NCI-H187 treated with DMSO at 0.1 percent for 48 hours (cell line): ENCODE data around the gene IGSF3.

ENCODE experiments used
- DNase-seq: peaks from one replicate; lab custom pipeline; 2025; lab: John Stamatoyannopoulos, UW

Gene IGSF3

GRCh38 chr1:116686723-116687352 lies 19.3 kb upstream of the IGSF3 start:
- no peak for DNase-seq

- no peak for DNase-seq
Measured at GRCh38 chr1:116686175-116686574, 18.6 kb upstream of the IGSF3 start.

- no peak for DNase-seq
Measured at GRCh38 chr1:116684575-116684974, 17.0 kb upstream of the IGSF3 start.

GRCh38 chr1:116682641-116683221 lies 15.2 kb upstream of the IGSF3 start:
- DNase-seq, result no peak

DNA sequence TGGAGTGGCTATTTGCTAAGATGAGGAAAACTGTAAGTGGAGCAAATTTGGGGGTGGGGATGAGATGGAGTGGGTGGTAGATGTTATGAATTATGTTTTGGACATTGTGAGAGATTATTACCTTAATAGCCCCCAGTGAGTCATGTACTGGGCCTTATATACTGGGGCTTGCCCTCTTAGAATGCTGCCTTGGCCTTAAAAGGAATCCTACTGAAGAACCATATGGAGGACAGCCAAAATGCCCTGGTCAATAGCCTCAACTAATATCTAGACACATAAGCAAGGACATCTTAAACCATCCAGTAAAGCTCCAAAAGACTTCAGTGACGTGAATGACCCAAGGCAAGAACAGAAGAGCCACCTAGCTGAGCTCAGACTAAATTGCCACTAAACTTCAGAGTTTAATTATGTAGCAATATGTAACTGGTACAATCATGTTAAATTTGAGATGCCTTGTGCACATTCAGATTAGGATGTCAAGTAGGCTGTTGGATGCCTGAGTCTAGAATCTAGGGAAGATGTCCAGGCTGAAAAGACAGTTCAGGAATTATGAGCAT lies 13.9 kb upstream of the IGSF3 start:
- DNase-seq, result no peak

DNA sequence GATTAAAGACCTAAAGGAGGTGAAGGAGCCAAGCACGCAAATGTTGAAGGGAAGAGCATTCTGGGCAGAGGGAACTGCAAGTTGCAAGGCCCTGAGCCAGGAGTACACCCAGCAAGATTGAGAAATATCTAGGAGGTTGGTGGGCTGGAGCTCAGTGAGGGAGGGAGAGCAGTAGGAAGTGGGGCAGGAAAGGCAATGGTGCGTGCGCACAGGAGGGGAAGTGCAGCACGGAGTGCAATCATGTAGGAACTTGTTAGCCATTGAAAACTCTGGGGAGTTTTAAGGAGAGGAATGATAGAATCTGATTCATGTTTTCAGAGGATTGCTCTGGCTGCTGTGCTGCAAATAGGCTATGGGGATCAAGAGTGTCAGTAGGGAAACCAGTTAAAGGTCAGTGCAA lies 13.2 kb upstream of the IGSF3 start:
- DNase-seq, result no peak

- DNase-seq, result no peak
Measured at GRCh38 chr1:116679828-116680628, 12.5 kb upstream of the IGSF3 start.

GRCh38 chr1:116679091-116679827 lies 11.7 kb upstream of the IGSF3 start:
- DNase-seq, result no peak

DNA sequence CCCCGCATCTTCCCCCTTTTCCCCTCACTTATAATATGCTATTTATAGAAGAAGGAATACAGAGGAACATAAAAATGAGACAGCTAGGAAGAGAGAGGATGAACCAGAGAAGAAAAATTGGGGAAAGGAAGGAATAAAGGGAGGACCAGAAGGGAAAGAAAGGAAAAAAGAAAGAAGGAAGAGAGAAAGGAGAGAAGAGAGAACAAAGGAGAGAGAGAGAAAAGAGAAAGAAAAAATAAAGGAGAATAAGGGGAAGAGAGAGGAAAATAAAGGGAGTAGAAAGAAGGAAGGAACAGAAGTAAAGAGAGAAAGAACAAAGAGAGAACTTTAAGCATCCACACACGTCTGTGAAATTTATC lies 11.2 kb upstream of the IGSF3 start:
- no peak for DNase-seq

DNA sequence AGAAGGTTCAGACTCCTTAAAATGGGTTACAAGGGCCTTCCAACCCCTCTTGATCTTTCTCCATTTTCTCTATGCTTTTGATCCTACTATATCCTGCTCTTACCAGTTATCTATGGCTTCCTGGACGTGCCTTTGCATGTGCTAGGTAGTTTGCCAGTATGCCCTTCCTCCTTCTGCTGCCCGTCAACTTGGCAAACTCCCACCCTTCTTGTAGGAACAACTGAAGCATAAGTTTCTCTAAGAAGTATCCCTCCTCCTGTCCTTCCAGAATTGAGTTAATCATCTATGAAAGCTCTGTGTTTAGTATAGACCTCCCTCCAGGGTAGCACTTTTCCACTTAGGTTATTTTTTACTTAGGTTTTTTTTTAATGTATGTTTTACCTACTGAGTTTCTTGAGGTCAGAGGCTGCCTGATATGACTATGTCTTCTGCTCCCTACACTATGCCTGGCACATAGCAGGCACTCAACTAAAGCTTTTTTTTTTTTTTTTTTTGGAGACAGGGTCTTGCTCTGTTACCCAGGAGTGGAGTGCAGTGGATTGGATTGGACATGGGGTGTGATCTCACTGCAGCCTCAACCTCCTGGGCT lies 10.0 kb upstream of the IGSF3 start:
- DNase-seq, result no peak

- DNase-seq, result no peak
Measured at GRCh38 chr1:116676291-116676690, 8.8 kb upstream of the IGSF3 start.

- DNase-seq, result no peak
Measured at GRCh38 chr1:116674751-116675150, 7.2 kb upstream of the IGSF3 start.

DNA sequence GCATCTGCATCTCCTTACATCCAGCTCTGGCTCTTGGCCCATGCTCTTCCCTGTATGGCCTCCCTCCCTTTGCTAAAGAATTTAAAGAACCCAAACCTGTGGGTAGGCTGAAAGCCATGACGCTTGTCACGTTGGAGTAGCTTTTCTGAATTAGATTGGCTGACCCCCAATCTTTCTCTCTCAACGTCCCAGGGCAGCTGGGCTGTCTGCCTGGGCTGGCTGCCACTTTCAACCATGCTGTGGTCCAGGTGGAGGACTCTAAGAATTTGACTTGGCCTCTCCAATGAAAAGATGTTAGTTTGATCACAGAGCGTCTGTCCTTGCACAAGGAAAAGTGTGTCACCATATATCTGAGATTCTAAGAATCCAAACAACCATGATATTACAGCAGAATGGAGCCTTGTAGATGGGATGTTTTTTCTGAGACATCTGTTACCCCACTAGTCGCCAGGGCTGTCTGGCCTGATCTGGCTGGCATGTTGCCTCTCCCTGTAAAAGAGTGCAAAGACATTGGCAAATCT lies 6.5 kb upstream of the IGSF3 start:
- no peak for DNase-seq

DNA sequence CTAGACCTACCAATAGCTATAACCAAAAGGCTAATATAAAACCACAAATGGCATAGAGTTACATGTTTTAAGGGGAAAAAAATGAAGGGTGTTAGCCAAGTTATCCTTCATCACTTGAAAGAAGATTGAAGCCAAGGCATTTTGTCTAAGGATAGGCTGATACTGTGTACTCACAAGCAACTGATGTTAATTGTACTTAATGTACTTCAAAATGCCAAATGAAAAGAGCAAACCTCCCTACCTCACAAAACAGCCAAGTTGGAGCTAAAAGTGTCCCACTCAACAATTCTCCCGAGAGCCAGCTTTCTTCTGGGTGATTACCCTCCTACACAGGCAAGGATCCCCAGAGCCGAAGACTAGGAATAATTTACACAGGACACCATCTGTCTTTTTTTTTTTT lies 4.4 kb upstream of the IGSF3 start:
- DNase-seq, result no peak

DNA sequence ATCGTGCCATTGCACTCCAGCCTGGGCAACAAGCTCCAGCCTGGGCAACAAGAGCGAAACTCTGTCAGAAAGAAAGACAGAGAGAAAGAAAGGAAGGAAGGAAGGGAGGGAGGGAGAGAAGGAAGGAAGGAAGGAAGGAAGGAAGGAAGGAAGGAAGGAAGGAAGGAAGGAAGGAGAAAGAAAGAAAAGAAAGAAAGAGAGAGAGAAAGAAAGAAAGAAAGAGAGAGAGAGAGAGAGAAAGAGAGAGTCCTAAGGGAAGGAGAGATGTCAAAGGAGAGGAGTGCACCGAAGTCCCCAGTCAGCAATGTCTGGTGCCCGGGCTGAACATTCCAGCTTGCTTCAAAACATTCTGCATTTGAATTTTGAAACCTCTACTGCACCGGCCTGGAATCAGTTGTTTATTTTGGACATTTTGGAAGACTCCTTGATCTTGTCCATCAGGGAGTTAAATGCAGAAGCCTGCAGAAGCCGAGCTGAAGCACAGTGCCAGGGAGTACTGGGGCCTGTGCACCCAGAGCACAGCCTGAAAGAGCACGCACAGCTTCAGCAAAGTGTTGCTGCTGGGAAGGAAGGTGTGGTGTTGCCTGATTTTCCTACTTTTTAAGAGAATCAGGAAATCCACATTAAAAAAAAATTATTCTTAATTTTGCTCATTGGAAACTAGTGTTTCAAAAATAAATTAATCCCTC lies 3.7 kb upstream of the IGSF3 start:
- no peak for DNase-seq

DNA sequence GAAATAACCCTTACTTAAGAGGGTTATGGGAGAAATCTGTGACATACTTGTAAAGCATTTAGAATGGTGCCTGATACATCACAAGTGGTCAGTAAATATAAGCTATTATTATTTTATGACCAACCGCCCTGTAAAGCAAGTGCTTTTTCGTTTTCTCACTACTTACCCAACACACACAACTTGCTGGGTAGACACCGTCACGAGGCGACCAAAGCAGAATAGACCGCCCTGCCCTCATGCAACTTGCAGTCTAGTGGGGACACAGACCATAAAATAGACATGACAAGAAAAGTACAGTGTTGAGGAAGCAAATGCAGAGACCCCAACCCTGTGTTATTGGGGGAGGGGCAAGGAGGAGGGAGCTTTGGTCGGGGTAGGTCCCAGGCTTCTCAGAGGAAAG lies 744 bp upstream of the IGSF3 start:
- no peak for DNase-seq

DNA sequence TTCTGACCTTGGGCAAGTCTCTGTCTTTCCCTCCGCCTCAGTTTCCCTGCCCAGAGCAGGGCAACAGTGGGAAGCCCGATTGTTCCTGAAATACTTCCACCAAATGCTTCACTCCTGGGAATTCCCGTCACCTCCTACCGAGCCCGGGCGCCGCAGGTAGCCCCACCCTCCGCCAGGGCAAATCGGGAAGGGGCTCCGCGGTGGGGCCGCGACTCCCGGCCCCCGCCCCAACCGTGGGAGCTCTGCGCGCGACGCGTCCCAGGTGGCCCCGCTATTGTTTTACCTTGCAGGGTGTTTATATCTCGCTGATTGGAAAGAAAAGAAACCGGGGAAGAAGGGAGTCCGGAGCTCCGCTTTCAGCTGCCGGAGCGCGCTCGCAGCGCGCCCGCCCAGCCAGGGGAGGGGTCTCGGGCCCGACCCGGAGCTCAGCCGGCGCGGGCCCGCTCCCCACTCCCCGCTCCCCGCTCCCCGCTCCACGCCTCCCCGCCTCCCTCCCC lies 407 bp downstream of the IGSF3 start:
- no peak for DNase-seq

GRCh38 chr1:116666187-116667077 lies 1.1 kb downstream of the IGSF3 start:
- no peak for DNase-seq

- DNase-seq, result no peak
Measured at GRCh38 chr1:116664978-116665371, 2.6 kb downstream of the IGSF3 start.

DNA sequence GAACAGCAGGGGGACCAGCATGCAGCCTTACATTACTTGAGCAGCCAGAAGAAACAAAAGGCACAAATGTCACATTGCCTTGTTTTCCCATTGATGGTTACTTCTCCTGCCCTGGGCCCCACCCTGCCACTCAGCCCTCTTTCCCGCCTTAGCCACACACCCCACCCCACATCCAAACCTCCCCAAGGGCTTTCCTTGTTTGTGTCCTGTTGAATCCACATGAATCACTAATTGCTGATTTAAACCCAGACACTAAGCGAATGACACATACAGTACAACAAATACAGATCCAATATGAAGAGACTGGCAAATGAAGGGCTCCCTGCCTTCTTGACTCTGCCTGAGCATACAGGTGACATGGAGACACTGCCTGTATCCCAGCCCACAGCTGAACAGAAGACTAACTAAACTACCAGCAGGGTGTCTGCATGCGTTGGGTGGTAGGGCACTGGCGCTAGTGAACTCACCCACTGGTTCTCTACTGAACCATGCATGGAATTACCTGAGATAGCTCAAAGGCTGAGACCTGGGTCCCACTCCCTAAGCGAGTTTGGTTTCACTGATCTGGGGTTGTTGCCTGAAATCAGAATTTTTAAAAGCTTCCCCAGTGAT lies 3.1 kb downstream of the IGSF3 start:
- DNase-seq, result no peak
